Vagina (tissue), 2 donors: ENCODE data around the gene MORN5.

Experiments
- POLR2A ChIP-seq, 2 donors: fragments of 450-650 bp; IDR thresholded peaks; one replicate each; pipeline ENCODE4 v1.6.1; 2017; ENCODE audit warnings: antibody characterized with exemption in 2 of 2, mild to moderate bottlenecking in 2 of 2, moderate library complexity in 2 of 2
- POLR2AphosphoS5 ChIP-seq, 2 donors: sonication (generic); formaldehyde crosslinking; IDR thresholded peaks; one replicate each; pipeline ENCODE4 v1.9.0; 2017; ENCODE audit warnings: antibody characterized with exemption in 2 of 2, mild to moderate bottlenecking in 2 of 2, low read depth in 1 of 2; ENCODE audit not compliant: insufficient read depth in 1 of 2
- TF ChIP-seq, protein P1 (sequence below), 3 experiments: fragments of 450-650 bp in 2 of 3; fragments of 200-600 bp in 1 of 3; sonication (generic) in 1 of 3; IDR thresholded peaks; one replicate each; pipeline ENCODE4 v1.5.1; 2017 to 2019; ENCODE audit warnings: antibody characterized with exemption in 3 of 3, mild to moderate bottlenecking in 2 of 3, moderate library complexity in 2 of 3

DNA sequence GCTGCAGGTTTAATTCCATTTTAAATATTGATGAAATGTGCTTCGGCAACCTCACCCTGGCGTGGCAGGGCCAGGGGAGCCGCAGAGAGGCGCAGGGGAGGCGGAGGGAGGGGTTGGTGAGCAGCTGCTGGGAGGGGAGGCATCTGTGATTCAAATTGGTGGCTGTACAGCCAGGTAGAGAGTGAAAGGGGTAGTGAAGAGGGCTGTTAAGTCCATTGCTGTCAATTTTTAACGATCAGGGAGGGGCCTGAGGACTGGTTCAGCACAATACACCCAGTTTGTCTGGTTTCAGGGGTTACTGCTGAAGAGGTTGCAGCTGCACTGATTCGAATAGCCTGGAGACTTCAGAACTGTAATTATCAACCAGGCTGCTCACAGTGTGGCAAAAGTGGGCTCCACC lies 37.7 kb downstream of the MORN5 start:
- TF ChIP-seq, protein P1, sequence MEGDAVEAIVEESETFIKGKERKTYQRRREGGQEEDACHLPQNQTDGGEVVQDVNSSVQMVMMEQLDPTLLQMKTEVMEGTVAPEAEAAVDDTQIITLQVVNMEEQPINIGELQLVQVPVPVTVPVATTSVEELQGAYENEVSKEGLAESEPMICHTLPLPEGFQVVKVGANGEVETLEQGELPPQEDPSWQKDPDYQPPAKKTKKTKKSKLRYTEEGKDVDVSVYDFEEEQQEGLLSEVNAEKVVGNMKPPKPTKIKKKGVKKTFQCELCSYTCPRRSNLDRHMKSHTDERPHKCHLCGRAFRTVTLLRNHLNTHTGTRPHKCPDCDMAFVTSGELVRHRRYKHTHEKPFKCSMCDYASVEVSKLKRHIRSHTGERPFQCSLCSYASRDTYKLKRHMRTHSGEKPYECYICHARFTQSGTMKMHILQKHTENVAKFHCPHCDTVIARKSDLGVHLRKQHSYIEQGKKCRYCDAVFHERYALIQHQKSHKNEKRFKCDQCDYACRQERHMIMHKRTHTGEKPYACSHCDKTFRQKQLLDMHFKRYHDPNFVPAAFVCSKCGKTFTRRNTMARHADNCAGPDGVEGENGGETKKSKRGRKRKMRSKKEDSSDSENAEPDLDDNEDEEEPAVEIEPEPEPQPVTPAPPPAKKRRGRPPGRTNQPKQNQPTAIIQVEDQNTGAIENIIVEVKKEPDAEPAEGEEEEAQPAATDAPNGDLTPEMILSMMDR (IDR thresholded peaks at IDR 0.05) = no peak
- TF ChIP-seq POLR2A (IDR thresholded peaks at IDR 0.05) (no peak), POLR2AphosphoS5 (IDR thresholded peaks at IDR 0.05; ENCODE audit: insufficient read depth in 1 of 2, low read depth in 1 of 2) (no peak)
